SH-SY5Y (cell line): Measurements from ENCODE around the gene DOCK8.

Experiments used
- GATA2 ChIP-seq: IDR thresholded peaks from 2 replicates; pipeline ENCODE4 v1.6.1; 2011; ENCODE audit warnings: mild to moderate bottlenecking, low read depth, low read length
- GATA3 ChIP-seq: IDR thresholded peaks from 2 replicates; pipeline ENCODE4 v1.6.1; 2011; ENCODE audit warnings: low read depth, mild to moderate bottlenecking, low read length, moderate library complexity

- no peak for TF ChIP-seq GATA2
- TF ChIP-seq GATA3, result no peak
Measured at GRCh38 chr9:272251-273213, 57.9 kb downstream of the DOCK8 start.
